ENCODE measurements around the gene GARNL3.

DNA sequence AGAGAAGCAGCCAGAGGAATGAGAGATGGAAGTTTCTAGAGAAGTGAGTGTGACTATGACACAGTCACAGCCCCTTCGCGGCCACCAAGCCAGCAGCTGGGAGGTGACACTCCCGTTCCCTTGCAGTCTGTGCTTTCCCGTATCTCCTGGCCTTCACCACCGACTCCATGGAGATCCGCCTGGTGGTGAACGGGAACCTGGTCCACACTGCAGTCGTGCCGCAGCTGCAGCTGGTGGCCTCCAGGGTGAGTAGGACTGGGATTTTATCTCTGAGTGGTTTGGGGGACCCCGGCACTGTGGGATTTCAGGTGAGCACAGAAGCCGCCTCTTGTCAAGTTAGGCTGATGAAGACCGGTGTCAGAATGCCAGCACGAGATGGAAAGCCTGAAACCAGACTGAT lies 120.3 kb downstream of the GARNL3 start:
- TF ChIP-seq, protein P1, sequence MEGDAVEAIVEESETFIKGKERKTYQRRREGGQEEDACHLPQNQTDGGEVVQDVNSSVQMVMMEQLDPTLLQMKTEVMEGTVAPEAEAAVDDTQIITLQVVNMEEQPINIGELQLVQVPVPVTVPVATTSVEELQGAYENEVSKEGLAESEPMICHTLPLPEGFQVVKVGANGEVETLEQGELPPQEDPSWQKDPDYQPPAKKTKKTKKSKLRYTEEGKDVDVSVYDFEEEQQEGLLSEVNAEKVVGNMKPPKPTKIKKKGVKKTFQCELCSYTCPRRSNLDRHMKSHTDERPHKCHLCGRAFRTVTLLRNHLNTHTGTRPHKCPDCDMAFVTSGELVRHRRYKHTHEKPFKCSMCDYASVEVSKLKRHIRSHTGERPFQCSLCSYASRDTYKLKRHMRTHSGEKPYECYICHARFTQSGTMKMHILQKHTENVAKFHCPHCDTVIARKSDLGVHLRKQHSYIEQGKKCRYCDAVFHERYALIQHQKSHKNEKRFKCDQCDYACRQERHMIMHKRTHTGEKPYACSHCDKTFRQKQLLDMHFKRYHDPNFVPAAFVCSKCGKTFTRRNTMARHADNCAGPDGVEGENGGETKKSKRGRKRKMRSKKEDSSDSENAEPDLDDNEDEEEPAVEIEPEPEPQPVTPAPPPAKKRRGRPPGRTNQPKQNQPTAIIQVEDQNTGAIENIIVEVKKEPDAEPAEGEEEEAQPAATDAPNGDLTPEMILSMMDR (IDR thresholded peaks at IDR 0.05): no peak
- TF ChIP-seq POLR2AphosphoS5 (IDR thresholded peaks at IDR 0.05; ENCODE audit: insufficient read depth in 1 of 2, low read depth in 1 of 2) (no peak), POLR2A (IDR thresholded peaks at IDR 0.05) (no peak)

Data from vagina (tissue), 2 donors.